GM10847 (cell line): ENCODE data around the gene C3orf80.

ENCODE experiments used
- POLR2A ChIP-seq: IDR thresholded peaks from 2 replicates; pipeline ENCODE4 v1.6.1; 2011; ENCODE audit not compliant: insufficient read length; ENCODE audit errors: extremely low read depth

C3orf80 gene

GRCh38 chr3:160225176-160226025 is at the start of gene C3orf80:
C3orf80 (plus strand) TSS chr3:160225422; CDS start chr3:160225636, 214 bp downstream.
- no peak for TF ChIP-seq POLR2A

DNA sequence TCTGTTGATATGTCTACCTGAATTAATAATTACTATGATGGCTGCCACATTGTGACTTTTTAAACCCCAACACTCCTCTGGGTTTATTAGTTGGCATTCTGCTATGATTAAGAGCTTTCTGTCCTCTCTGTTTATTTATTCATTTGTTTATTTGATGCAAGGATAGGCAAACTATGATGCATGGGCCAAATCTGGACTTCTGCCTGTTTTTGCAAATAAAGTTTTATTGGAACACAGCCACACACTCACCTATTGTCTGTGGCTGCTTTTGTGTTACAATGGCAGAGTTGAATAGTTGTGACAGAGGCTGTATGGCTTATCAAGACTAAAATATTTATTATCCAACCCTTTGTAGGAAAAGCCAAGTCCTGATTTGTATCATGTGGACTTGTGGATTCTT is 48.3 kb upstream of the C3orf80 start:
- TF ChIP-seq POLR2A = no peak

- no peak for TF ChIP-seq POLR2A
Measured at GRCh38 chr3:160179906-160180305, 45.3 kb upstream of the C3orf80 start.

DNA sequence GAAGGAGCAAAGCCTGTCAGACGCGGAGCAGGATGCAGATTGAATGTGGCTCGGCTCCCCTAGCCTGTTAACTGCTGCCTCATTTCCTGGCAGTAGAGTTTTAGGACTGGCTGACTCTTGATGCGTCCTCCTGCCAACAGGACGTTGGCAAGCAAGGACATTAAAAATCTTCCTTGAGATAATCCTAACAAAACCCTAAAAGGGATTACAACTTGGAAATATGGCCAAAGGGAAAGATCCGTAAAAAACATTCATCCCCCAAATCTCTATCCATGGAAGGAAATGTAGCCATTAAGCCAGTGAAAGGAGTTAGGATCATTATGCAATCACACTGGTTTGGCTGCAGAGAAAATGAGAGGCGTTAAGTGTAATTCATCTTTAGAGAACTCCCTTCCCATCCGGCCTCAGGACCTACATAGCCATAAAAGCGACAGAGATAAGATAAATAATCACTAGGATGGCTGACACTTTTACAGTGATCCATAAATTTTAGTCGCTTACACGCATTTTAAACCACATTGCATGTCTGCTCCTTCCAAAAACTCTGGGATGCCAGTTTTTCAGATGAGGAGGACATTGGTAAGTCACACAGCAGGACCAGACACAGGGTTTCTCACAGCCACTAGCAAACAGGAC is 44.5 kb upstream of the C3orf80 start:
- no peak for TF ChIP-seq POLR2A

GRCh38 chr3:160183345-160184076 is 41.7 kb upstream of the C3orf80 start:
- no peak for TF ChIP-seq POLR2A

DNA sequence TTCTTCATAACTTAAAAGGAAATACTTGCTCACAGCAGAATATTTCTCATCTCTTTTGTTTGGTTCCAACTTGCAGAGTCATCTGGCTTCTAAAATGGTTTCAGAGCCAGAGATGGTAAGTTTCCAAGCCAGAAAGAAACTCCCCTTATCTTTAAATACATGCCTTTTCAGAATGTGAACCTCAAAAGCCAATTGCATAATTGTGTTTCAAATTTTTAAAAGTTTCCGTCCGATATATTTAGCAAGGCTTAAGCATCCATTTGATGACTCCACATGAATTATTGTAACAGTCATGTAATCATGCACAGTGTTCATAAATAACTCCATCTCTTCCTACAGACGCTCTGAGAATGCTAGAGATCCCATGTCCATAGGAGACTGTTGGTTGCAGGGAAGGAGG is 40.6 kb upstream of the C3orf80 start:
- TF ChIP-seq POLR2A = no peak

GRCh38 chr3:160185751-160186150 is 39.5 kb upstream of the C3orf80 start:
- TF ChIP-seq POLR2A = no peak

- no peak for TF ChIP-seq POLR2A
Measured at GRCh38 chr3:160187288-160187687, 37.9 kb upstream of the C3orf80 start.

GRCh38 chr3:160192310-160193029 is 32.8 kb upstream of the C3orf80 start:
- no peak for TF ChIP-seq POLR2A

DNA sequence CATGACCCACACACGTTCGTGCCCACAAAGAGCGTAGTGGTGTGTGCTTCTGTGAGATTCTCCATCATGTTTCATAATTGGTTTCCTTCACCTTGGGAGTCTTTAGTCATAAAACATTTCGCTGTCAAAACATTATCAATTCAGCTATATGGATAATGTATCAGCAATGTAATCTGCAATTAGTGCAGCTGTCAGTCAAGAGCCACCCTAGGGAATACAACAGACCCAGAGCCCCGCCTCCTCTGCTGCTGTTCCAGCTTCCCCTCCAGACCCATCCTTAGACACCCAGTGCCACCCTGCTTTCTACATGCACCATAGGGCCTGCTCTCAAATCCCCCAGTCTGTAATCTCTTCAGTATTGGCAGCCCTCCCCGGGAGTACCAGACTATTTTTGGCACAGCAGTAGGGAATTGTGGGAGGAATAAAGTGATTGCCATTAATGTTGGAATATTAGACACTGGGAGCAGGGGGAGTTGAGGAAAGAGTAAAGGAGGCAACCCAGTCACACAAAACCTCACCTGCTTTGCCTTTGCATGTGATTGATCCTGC is 31.5 kb upstream of the C3orf80 start:
- TF ChIP-seq POLR2A = no peak

DNA sequence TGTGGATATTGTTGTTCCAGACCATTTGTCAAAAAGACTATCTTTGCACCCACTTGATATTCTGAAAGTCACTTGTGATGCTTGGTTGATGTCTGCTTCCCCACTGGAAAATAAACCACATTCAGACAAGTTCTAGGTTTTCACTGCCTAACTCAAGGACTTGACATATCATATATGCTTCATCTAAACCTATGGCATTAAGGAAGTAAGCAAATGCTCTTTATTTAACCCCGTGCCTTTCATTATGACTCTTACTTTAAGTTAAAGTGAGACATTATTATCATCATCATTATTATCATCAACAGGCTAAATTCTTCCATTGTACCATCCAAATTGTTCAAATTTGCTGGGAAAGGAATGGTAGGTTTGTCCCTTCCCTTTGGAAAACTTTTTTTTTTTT is 30.8 kb upstream of the C3orf80 start:
- no peak for TF ChIP-seq POLR2A

DNA sequence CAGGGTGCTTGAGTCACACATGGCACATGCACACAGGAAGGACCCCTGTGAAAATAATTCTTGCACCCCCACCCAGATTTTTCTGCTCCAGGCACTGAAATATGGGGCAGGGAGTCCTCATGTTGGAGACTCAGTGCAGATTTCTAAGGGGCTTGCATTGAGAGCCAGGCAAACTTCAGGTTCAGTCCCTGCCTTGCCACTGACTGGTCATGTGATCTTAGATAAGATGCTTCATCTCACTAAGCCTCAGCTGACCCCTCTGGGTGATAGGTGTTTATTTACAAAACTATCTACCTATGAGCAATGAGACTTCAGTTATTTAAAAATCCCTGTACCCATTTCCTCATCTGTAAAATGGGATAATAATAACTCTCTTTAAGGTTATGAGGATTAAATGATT is 30.1 kb upstream of the C3orf80 start:
- no peak for TF ChIP-seq POLR2A

DNA sequence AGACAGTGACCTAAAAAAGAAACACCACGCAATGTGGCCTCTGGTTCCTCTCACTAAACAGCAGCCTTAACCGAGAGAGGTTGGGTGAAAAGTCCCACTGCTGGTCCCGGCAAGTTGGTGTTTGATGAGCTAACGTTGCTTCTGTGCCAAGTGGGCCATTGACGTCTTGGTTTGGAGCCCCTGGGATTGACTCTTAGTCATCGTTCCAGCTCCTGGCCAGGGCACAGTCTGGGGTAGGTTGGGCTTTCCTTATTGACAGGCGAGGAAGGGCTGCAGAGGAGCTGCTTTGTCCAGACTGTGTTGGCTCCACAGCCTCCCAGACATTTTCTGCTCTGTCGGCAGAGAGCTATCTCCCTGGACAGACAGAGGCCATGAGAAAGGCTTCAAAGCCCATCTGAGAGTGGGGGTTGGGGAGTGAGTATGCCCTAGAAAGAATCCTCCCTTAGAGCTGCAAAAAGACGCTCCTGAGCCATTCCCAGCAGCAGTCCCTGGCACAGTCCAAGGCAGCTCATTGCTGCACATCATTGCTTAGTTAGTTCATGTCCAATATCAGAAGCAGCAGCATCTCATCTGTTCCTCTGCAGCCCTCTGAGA is 28.6 kb upstream of the C3orf80 start:
- no peak for TF ChIP-seq POLR2A

- TF ChIP-seq POLR2A = no peak
Measured at GRCh38 chr3:160199108-160199507, 26.1 kb upstream of the C3orf80 start.

DNA sequence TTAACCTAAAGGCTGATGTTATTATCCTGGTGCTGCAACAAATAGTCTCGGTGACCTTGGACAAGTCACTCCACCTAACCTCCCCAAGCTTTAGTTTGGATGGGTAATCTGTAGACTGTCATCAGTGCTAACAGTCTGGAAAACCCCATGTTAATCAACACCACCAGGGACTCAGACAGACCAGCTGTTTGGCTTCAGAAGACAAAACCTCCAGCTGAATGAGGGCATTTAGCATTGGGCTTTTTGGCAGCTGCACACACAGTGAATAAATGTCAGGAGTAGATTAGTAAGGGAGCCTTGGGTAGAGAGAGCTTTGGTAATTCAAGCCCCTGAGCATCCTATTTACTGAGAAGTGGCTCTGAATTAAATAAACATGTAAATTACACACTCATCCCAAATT is 24.9 kb upstream of the C3orf80 start:
- no peak for TF ChIP-seq POLR2A

- no peak for TF ChIP-seq POLR2A
Measured at GRCh38 chr3:160205606-160206005, 19.6 kb upstream of the C3orf80 start.
